AG04450 (cell line): ENCODE results near the gene PXDC1. TPM values are rescaled to one million over a fixed set of nuclear protein-coding genes. Genes with fewer than 3 reads are reported as not detected.
"Not testable (repeated sequence)": the region's sequence is repeated elsewhere in the genome, so short reads cannot be mapped to it uniquely, and the experiment has no call there.

Experiments used
- CTCF ChIA-PET: fragments of 300-600, 350-600 bp; formaldehyde crosslinking; extraction: SDS; loops from one replicate; lab custom pipeline; 2022; ENCODE audit warnings: antibody characterized with exemption, inconsistent platforms; lab: Charles Lee
- POLR2A ChIA-PET: fragments of 350-600 bp; formaldehyde crosslinking; extraction: SDS; loops from one replicate; lab custom pipeline; 2021; ENCODE audit warnings: antibody characterized with exemption, inconsistent platforms; lab: Yijun Ruan, JAX
- DNase-seq: peaks from one replicate; pipeline ENCODE4 v3.0.0-alpha.2; 2011; ENCODE audit warnings: low read depth, low spot score
- H3K27ac ChIP-seq: one replicate; pipeline ENCODE4 v1.5.1; 2012; ENCODE audit warnings: low read depth, low read length, control low read depth
- H3K27me3 ChIP-seq: one replicate; pipeline ENCODE4 v1.6.0; 2012; ENCODE audit warnings: low read length; ENCODE audit not compliant: control insufficient read depth, insufficient read depth
- H3K4me3 ChIP-seq: 2 replicates; pipeline ENCODE4 v1.5.1; 2011; ENCODE audit warnings: mild to moderate bottlenecking, low read depth, low read length, control low read depth
- H3K9me3 ChIP-seq: 2 replicates; pipeline ENCODE4 v1.5.1; 2012; ENCODE audit warnings: low read length; ENCODE audit not compliant: control insufficient read depth, insufficient read depth
- CTCF ChIP-seq: IDR thresholded peaks from 2 replicates; pipeline ENCODE4 v1.5.1; 2011; ENCODE audit warnings: low read depth, low read length, control low read depth, inconsistent platforms
- polyA plus RNA-seq: library from polyadenylated mRNA; depleted of rRNA; stranded (reverse); fragments of >200 nt; gene quantifications from 2 replicates; pipeline ENCODE4 v1.2.3, GENCODE V29; 2011

The PXDC1 gene
- polyA plus RNA-seq, 1 experiment: 13.5 TPM

- H3K27me3 ChIP-seq: no peaks in the 10 kb centered on the region
- DNase-seq: no peak
- ChIA-PET CTCF (no interaction called here), POLR2A (no interaction called here)
- H3K27ac ChIP-seq: no peak overlapping the region
- TF ChIP-seq CTCF: no peak
- no peak overlapping the region for H3K4me3 ChIP-seq
- H3K9me3 ChIP-seq: peaks cover 10% of the 10 kb centered on the region
These were observed 20.0 kb upstream of the PXDC1 start for GRCh38 chr6:3771407-3772011.

- Histone ChIP-seq H3K27me3 (no peaks in the 10 kb centered on the region), H3K27ac (no peak overlapping the region), H3K4me3 (no peak overlapping the region), H3K9me3 (peaks cover 10% of the 10 kb centered on the region)
- ChIA-PET POLR2A (no interaction called here), CTCF (interaction anchor here (0.9 kb wide), 1 partner anchor 208 kb away, joined by 3 read pairs; no protein-coding TSS in a partner anchor)
- no peak for DNase-seq
- TF ChIP-seq CTCF: no peak
These were observed 18.7 kb upstream of the PXDC1 start for GRCh38 chr6:3770023-3770720.

- Histone ChIP-seq H3K27me3 (no peaks in the 10 kb centered on the region), H3K27ac (no peak overlapping the region), H3K9me3 (peaks cover 10% of the 10 kb centered on the region), H3K4me3 (no peak overlapping the region)
- CTCF ChIA-PET: interaction anchor here (0.9 kb wide), 1 partner anchor 209 kb away, joined by 3 read pairs; no protein-coding TSS in a partner anchor
- no peak for TF ChIP-seq CTCF
- POLR2A ChIA-PET: no interaction called here
- no peak for DNase-seq
These were observed 18.1 kb upstream of the PXDC1 start for GRCh38 chr6:3769610-3770009.

GRCh38 chr6:3768502-3768901 is 17.0 kb upstream of the PXDC1 start:
- TF ChIP-seq CTCF: no peak
- DNase-seq: no peak
- Histone ChIP-seq H3K27ac (no peak overlapping the region), H3K9me3 (peaks cover 10% of the 10 kb centered on the region), H3K4me3 (no peak overlapping the region), H3K27me3 (no peaks in the 10 kb centered on the region)
- POLR2A ChIA-PET: interaction anchor here (0.7 kb wide), 1 partner anchor 16 kb away, joined by 3 read pairs; no protein-coding TSS in a partner anchor
- CTCF ChIA-PET: no interaction called here

- POLR2A ChIA-PET, DNase-seq, CTCF ChIA-PET, H3K9me3 ChIP-seq, H3K27ac ChIP-seq, H3K27me3 ChIP-seq, H3K4me3 ChIP-seq: not testable (repeated sequence)
These were observed 16.0 kb upstream of the PXDC1 start for GRCh38 chr6:3767483-3767882.
